H9 (cell line): ENCODE data around the gene ADCY5. TPM values are rescaled to one million over a fixed set of nuclear protein-coding genes. Genes with fewer than 3 reads are reported as not detected.

ENCODE experiments used
- DNase-seq: peaks from one replicate; pipeline ENCODE4 v3.0.0-alpha.2; 2017
- H2AFZ ChIP-seq: one replicate; pipeline ENCODE4 v1.6.1; 2013; ENCODE audit warnings: mild to moderate bottlenecking, low read length, control low read depth, moderate library complexity
- H2AK5ac ChIP-seq: 2 replicates; pipeline ENCODE4 v1.6.1; 2013; ENCODE audit warnings: low read length, control low read depth, mixed read lengths; ENCODE audit not compliant: insufficient read length
- H2BK120ac ChIP-seq: one replicate; pipeline ENCODE4 v1.6.1; 2013; ENCODE audit warnings: low read depth, mild to moderate bottlenecking, low read length, control low read depth, inconsistent platforms; ENCODE audit not compliant: poor library complexity, severe bottlenecking
- H2BK12ac ChIP-seq: 2 replicates; pipeline ENCODE4 v1.6.1; 2013; ENCODE audit warnings: low read length, control low read depth, mixed read lengths, low read depth; ENCODE audit not compliant: insufficient read length
- H2BK15ac ChIP-seq: 2 replicates; pipeline ENCODE4 v1.6.1; 2013; ENCODE audit warnings: low read depth, low read length, control low read depth
- H2BK20ac ChIP-seq: one replicate; pipeline ENCODE4 v1.6.1; 2013; ENCODE audit warnings: low read depth, mild to moderate bottlenecking, low read length, control low read depth, inconsistent platforms; ENCODE audit not compliant: poor library complexity, severe bottlenecking
- H2BK5ac ChIP-seq: 2 replicates; pipeline ENCODE4 v1.6.1; 2013; ENCODE audit warnings: low read length, control low read depth, mixed read lengths; ENCODE audit not compliant: insufficient read length
- H3K14ac ChIP-seq: 2 replicates; pipeline ENCODE4 v1.6.1; 2013; ENCODE audit warnings: low read length, control low read depth; ENCODE audit not compliant: insufficient read depth
- H3K18ac ChIP-seq: 2 replicates; pipeline ENCODE4 v1.6.1; 2013; ENCODE audit warnings: low read depth, mild to moderate bottlenecking, mixed read lengths, low read length, control low read depth; ENCODE audit not compliant: insufficient read length
- H3K23ac ChIP-seq: 2 replicates; pipeline ENCODE4 v1.6.1; 2013; ENCODE audit warnings: low read length, control low read depth, mixed read lengths, low read depth; ENCODE audit not compliant: insufficient read length
- H3K23me2 ChIP-seq: 2 replicates; pipeline ENCODE4 v1.6.1; 2013; ENCODE audit warnings: low read depth, mild to moderate bottlenecking, mixed read lengths, low read length, control low read depth; ENCODE audit not compliant: insufficient read length, poor library complexity, severe bottlenecking
- H3K27ac ChIP-seq: 2 replicates; pipeline ENCODE4 v1.5.1; 2013; ENCODE audit warnings: low read length, control low read depth, mixed read lengths, low read depth; ENCODE audit not compliant: insufficient read length
- H3K27me3 ChIP-seq: 2 replicates; pipeline ENCODE4 v1.6.1; 2013; ENCODE audit warnings: low read length, control low read depth, inconsistent platforms; ENCODE audit not compliant: insufficient read depth
- H3K4ac ChIP-seq: 2 replicates; pipeline ENCODE4 v1.6.1; 2013; ENCODE audit warnings: low read depth, mild to moderate bottlenecking, control low read depth, inconsistent platforms, low read length, moderate library complexity
- H3K4me1 ChIP-seq: 2 replicates; pipeline ENCODE4 v1.6.1; 2013; ENCODE audit warnings: low read length, control low read depth, inconsistent platforms; ENCODE audit not compliant: insufficient read depth
- H3K4me2 ChIP-seq: 2 replicates; pipeline ENCODE4 v1.6.1; 2013; ENCODE audit warnings: low read length, control low read depth, mixed read lengths; ENCODE audit not compliant: insufficient read length, insufficient read depth
- H3K56ac ChIP-seq: 2 replicates; pipeline ENCODE4 v1.6.1; 2013; ENCODE audit warnings: low read depth, mild to moderate bottlenecking, mixed read lengths, low read length, control low read depth; ENCODE audit not compliant: insufficient read length
- H3K79me1 ChIP-seq: 2 replicates; pipeline ENCODE4 v1.6.1; 2013; ENCODE audit warnings: low read depth, mild to moderate bottlenecking, moderate library complexity, low read length, control low read depth, inconsistent platforms; ENCODE audit not compliant: insufficient read depth, poor library complexity, severe bottlenecking
- H3K79me2 ChIP-seq: 2 replicates; pipeline ENCODE4 v1.6.1; 2013; ENCODE audit warnings: low read length, control low read depth, inconsistent platforms; ENCODE audit not compliant: insufficient read depth
- H3K9ac ChIP-seq: 2 replicates; pipeline ENCODE4 v1.6.1; 2013; ENCODE audit warnings: low read length, control low read depth, mixed read lengths; ENCODE audit not compliant: insufficient read length; ENCODE audit errors: extremely low read depth
- H3K9me3 ChIP-seq: one replicate; pipeline ENCODE4 v1.6.1; 2013; ENCODE audit warnings: low read depth, low read length, inconsistent platforms; ENCODE audit not compliant: control insufficient read depth
- H3T11ph ChIP-seq: one replicate; pipeline ENCODE4 v1.6.1; 2013; ENCODE audit warnings: mild to moderate bottlenecking, low read length, control low read depth, inconsistent platforms
- H4K20me1 ChIP-seq: one replicate; pipeline ENCODE4 v1.6.1; 2013; ENCODE audit not compliant: control insufficient read depth, insufficient read length, insufficient read depth
- H4K5ac ChIP-seq: 2 replicates; pipeline ENCODE4 v1.6.1; 2013; ENCODE audit warnings: low read depth, mild to moderate bottlenecking, mixed read lengths, low read length, control low read depth; ENCODE audit not compliant: insufficient read length
- H4K8ac ChIP-seq: replicated peaks from 2 replicates; pipeline ENCODE4 v1.6.1; 2013; ENCODE audit warnings: low read length, control low read depth, mixed read lengths, low read depth; ENCODE audit not compliant: insufficient read length
- H4K91ac ChIP-seq: 2 replicates; pipeline ENCODE4 v1.6.1; 2013; ENCODE audit warnings: low read depth, mild to moderate bottlenecking, moderate library complexity, mixed read lengths, low read length, control low read depth; ENCODE audit not compliant: insufficient read length
- H3K27ac Mint-ChIP-seq, 3 experiments: 2 replicates in 2 of 3; 3 replicates in 1 of 3; pipeline ENCODE4 v1.8.0; 2020 to 2021; ENCODE audit warnings: mixed read lengths in 3 of 3, mild to moderate bottlenecking in 1 of 3, moderate library complexity in 1 of 3
- H3K27me3 Mint-ChIP-seq: 2 replicates; pipeline ENCODE4 v1.8.0; 2021; ENCODE audit warnings: low read depth, mild to moderate bottlenecking, moderate library complexity, mixed read lengths
- H3K36me3 Mint-ChIP-seq, 3 experiments: 2 replicates in 2 of 3; 3 replicates in 1 of 3; pipeline ENCODE4 v1.8.0; 2020 to 2021; ENCODE audit warnings: low read depth in 3 of 3, mixed read lengths in 3 of 3; ENCODE audit not compliant: insufficient read depth in 1 of 3
- H3K4me1 Mint-ChIP-seq, 2 experiments: 2 replicates each; pipeline ENCODE4 v1.8.0; 2020; ENCODE audit warnings: mixed read lengths in 2 of 2
- H3K4me3 Mint-ChIP-seq, 2 experiments: 2 replicates in 1 of 2; 3 replicates in 1 of 2; pipeline ENCODE4 v1.8.0; 2020 to 2021; ENCODE audit warnings: mild to moderate bottlenecking in 2 of 2, mixed read lengths in 2 of 2, moderate library complexity in 1 of 2
- H3K9me3 Mint-ChIP-seq, 2 experiments: 2 replicates in 1 of 2; 3 replicates in 1 of 2; pipeline ENCODE4 v1.8.0; 2020; ENCODE audit warnings: mild to moderate bottlenecking in 2 of 2, mixed read lengths in 2 of 2, moderate library complexity in 1 of 2
- WGBS: extraction: QIAGEN DNeasy Blood & Tissue Kit; methylation state at CpG from one replicate; pipeline ENCODE4 v1.1.7; 2013; ENCODE audit warnings: missing lambda C conversion rate, low lambda C conversion rate, mixed read lengths; ENCODE audit not compliant: insufficient read length; ENCODE audit errors: extremely low coverage; 5-methylcytosine and 5-hydroxymethylcytosine counted together
- total RNA-seq: library from RNA; stranded (reverse); gene quantifications from 2 replicates; pipeline ENCODE4 v1.2.1, GENCODE V29; 2021
- TF ChIP-seq, protein P1 (sequence below): fragments of 200-600 bp; sonication (generic); conservative IDR thresholded peaks from 3 replicates; pipeline ENCODE4 v1.8.0; 2021; ENCODE audit warnings: antibody characterized with exemption, mild to moderate bottlenecking

ADCY5 gene
- total RNA-seq, 1 experiment from 2014 or later = 5.0 TPM

GRCh38 chr3:123323781-123324180, 125.1 kb downstream of the ADCY5 start:
- Histone ChIP-seq H3K27me3 (no peaks in the 10 kb centered on the region), H4K5ac (no peak overlapping the region), H3T11ph (no peak overlapping the region), H4K20me1 (no peaks in the 10 kb centered on the region), H2BK120ac (no peak overlapping the region), H2BK5ac (no peak overlapping the region), H3K18ac (no peak overlapping the region), H3K56ac (no peak overlapping the region), H3K9ac (no peak overlapping the region), H3K14ac (no peak overlapping the region), H3K4ac (no peak overlapping the region), H3K79me2 (no peaks in the 10 kb centered on the region), H3K9me3 (no peaks in the 10 kb centered on the region), H3K23ac (no peak overlapping the region), H2AK5ac (no peak overlapping the region), H3K79me1 (no peaks in the 10 kb centered on the region), H2AFZ (no peak overlapping the region), H3K4me1 (peaks cover 5% of the 10 kb centered on the region; the same call in 1 of the 2 replicates), H2BK15ac (no peak overlapping the region), H2BK20ac (no peak overlapping the region), H3K23me2 (no peaks in the 10 kb centered on the region), H4K8ac (no peak overlapping the region), H3K4me2 (no peak overlapping the region), H2BK12ac (no peak overlapping the region), H4K91ac (no peak overlapping the region), H3K27ac (no peak overlapping the region)
- no peak for DNase-seq
- Mint-ChIP-seq H3K9me3 (no peaks in the 10 kb centered on the region), H3K27ac (no peak overlapping the region), H3K36me3 (no peaks in the 10 kb centered on the region; a peak in 1 of 7 replicates), H3K4me3 (no peak overlapping the region), H3K27me3 (peaks cover 14% of the 10 kb centered on the region), H3K4me1 (peaks cover 35 to 36% of the 10 kb centered on the region in 2 experiments)
- no CpG with 5 or more reads among the region's 1 CpG for WGBS
- TF ChIP-seq, protein P1, sequence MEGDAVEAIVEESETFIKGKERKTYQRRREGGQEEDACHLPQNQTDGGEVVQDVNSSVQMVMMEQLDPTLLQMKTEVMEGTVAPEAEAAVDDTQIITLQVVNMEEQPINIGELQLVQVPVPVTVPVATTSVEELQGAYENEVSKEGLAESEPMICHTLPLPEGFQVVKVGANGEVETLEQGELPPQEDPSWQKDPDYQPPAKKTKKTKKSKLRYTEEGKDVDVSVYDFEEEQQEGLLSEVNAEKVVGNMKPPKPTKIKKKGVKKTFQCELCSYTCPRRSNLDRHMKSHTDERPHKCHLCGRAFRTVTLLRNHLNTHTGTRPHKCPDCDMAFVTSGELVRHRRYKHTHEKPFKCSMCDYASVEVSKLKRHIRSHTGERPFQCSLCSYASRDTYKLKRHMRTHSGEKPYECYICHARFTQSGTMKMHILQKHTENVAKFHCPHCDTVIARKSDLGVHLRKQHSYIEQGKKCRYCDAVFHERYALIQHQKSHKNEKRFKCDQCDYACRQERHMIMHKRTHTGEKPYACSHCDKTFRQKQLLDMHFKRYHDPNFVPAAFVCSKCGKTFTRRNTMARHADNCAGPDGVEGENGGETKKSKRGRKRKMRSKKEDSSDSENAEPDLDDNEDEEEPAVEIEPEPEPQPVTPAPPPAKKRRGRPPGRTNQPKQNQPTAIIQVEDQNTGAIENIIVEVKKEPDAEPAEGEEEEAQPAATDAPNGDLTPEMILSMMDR = no peak
